Ishikawa (cell line): ENCODE data around the gene TTLL10.

Source experiments
- CREB1 ChIP-seq: IDR thresholded peaks from 2 replicates; pipeline ENCODE4 v1.6.1; 2012; ENCODE audit warnings: low read depth
- EP300 ChIP-seq: IDR thresholded peaks from 2 replicates; pipeline ENCODE4 v1.6.1; 2012; ENCODE audit warnings: borderline replicate concordance
- RAD21 ChIP-seq: IDR thresholded peaks from 2 replicates; pipeline ENCODE4 v1.6.1; 2012; ENCODE audit warnings: low read depth
- REST ChIP-seq: IDR thresholded peaks from 2 replicates; pipeline ENCODE4 v1.6.1; 2012; ENCODE audit warnings: low read depth, mild to moderate bottlenecking
- TAF1 ChIP-seq: IDR thresholded peaks from 2 replicates; pipeline ENCODE4 v1.6.1; 2012; ENCODE audit warnings: low read depth, mild to moderate bottlenecking
- YY1 ChIP-seq: IDR thresholded peaks from 2 replicates; pipeline ENCODE4 v1.6.1; 2012; ENCODE audit warnings: low read depth
- ZBTB7A ChIP-seq: IDR thresholded peaks from 2 replicates; pipeline ENCODE4 v1.6.1; 2012; ENCODE audit warnings: low read depth

GRCh38 chr1:1141911-1142250, 31.8 kb upstream of the TTLL10 start:
- TF ChIP-seq RAD21: no peak
- TF ChIP-seq EP300: no peak
- no peak for TF ChIP-seq CREB1
- no peak for TF ChIP-seq REST
- TF ChIP-seq YY1: no peak
- no peak for TF ChIP-seq ZBTB7A
- TF ChIP-seq TAF1: no peak
